GM19372 (cell line): ENCODE measurements around the gene ESR1.
"Not testable (repeated sequence)": the region's sequence is repeated elsewhere in the genome, so short reads cannot be mapped to it uniquely, and the experiment has no call there.

Experiments
- ATAC-seq: cut with Tn5 transposase; IDR thresholded peaks from one replicate; pipeline ENCODE4 v1.9.1; 2021; ENCODE audit warnings: mild to moderate bottlenecking, low read depth, moderate library complexity; ENCODE audit not compliant: unreplicated experiment

Gene ESR1

DNA sequence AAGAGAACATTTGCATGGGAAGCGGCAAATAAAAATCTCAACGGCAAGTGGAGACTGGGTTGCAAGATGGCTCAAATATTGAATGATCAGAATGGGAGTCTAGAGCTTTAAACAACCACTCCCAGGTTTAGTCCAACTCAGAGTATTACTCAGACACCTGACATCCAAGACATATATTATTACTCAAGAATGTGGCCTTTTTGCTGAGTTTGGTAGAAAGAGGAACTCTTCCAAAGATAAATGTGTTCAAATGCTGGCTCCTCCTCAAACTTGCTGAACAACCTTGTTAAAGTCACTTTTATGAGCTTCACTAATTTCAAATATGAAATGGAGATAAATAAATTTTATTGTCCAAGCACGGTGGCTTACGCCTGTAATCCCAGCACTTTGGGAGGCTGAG lies 77.8 kb downstream of the ESR1 start:
- no peak for ATAC-seq

- ATAC-seq, result no peak
Measured at GRCh38 chr6:151891524-151891923, 84.0 kb downstream of the ESR1 start.

DNA sequence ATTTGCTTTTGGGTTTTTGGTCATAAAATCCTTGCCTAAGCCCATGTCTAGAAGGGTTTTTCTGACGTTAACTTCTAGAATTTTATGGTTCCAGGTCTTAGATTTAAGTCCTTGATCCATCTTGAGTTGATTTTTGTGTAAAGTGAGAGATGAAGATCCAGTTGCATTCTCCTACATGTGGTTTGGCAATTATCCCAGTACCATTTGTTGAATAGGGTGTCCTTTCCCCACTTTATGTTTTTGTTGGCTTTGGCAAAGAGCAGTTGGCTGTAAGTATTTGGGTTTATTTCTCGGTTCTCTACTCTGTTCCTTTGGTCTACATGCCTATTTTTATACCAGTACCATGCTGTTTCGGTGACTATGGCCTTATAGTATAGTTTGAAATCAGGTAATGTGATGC lies 86.9 kb downstream of the ESR1 start:
- ATAC-seq, result not testable (repeated sequence)

- not testable (repeated sequence) for ATAC-seq
Measured at GRCh38 chr6:151899221-151899620, 91.7 kb downstream of the ESR1 start.

- not testable (repeated sequence) for ATAC-seq
Measured at GRCh38 chr6:151899796-151900195, 92.3 kb downstream of the ESR1 start.

GRCh38 chr6:151900256-151900655 lies 92.8 kb downstream of the ESR1 start:
- ATAC-seq, result no peak

DNA sequence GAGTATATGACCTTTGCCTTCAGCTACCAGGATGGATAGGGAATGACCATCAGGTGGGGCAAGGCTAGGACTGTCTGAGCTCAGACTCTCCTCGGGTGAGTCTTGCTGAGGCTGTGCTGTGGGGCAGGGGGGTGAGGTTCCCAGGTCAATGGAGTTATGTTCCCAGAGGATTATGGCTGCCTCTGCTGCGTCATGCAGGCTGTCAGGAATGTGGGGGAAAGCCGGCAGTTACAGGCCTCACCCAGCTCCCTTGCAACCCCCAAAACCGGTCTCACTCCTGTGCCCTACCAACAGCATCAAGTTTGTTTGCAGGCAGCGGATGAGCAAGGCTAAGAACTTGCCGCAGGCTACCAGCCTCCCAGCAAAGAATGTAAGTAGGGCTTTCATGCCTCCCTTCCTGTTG lies 93.5 kb downstream of the ESR1 start:
- no peak for ATAC-seq

GRCh38 chr6:151904631-151905030 lies 97.1 kb downstream of the ESR1 start:
- no peak for ATAC-seq

DNA sequence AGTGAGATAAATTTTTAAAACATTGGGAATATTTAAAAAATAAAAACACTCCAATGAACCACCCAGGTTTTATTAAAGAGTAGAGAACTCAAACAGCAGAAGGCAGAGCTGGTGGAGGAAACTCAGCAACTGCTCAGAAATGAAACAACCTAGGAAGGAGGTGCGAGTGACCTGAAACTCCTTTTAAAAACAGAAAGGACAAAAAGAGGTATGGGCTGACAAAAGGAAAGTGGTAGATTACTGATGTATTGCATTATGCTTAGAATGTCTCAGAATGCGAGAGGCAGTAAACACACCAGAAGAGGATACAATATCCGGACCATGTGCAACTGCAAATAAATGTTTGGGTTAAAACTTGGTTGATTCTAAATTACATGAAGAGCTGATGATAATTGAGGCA lies 97.6 kb downstream of the ESR1 start:
- no peak for ATAC-seq

DNA sequence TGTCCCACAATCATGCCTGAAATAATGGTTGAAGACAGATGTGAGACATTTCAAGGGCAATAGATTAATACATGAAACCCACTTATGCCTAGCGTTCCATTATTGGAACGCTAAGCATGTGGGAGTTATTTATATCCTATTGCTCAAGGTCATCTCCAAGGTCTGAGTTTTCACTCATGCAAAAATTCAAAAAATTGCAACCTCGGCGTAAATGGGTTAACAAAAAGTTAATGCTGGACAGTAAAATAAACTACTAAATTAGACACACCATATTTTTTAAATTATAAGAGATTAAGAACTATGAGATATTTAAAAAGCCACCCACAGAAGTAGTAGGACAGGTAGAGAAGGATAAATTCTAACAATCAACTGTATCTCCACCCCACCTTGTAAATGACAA lies 98.4 kb downstream of the ESR1 start:
- ATAC-seq, result no peak

DNA sequence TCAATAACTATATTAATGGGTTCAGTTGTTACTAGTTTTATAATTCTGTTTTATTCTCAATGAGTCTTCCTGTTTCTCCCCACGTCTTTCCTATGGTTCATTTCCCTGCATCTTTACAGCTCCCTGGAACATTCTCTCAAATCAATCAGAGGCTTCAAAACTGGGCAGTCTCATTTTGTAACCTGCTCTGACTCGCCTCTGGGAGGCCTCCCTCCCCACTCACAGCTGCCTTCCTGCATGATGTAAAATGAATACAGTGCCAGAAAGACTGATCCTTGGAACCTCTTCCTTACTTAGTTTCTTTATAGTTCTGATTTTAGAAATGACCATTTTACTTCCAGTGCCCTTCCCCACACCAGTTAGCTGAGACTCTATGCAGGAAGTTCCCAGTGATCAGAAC lies 103.9 kb downstream of the ESR1 start:
- ATAC-seq, result no peak

DNA sequence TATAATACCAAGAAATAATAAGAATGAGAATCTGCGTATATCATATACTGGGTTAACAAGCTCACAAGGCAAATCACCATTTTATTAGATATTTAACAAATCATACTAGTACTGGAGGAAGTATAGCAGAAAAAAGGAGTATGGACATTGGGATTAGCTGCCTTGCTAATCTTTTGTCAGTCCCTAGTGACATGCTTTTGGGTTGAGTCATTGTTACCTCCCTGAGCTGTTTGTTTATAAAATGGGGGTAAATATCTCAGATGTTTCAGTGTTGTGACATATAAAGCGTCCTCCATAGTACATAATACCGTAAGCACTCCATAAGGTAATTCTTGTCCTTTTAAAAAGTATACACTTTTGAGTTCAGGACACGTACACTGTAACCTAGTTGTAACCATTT lies 107.0 kb downstream of the ESR1 start:
- ATAC-seq, result no peak

- no peak for ATAC-seq
Measured at GRCh38 chr6:151916075-151916474, 108.6 kb downstream of the ESR1 start.

GRCh38 chr6:151916680-151917164 lies 109.2 kb downstream of the ESR1 start:
- ATAC-seq, result no peak

DNA sequence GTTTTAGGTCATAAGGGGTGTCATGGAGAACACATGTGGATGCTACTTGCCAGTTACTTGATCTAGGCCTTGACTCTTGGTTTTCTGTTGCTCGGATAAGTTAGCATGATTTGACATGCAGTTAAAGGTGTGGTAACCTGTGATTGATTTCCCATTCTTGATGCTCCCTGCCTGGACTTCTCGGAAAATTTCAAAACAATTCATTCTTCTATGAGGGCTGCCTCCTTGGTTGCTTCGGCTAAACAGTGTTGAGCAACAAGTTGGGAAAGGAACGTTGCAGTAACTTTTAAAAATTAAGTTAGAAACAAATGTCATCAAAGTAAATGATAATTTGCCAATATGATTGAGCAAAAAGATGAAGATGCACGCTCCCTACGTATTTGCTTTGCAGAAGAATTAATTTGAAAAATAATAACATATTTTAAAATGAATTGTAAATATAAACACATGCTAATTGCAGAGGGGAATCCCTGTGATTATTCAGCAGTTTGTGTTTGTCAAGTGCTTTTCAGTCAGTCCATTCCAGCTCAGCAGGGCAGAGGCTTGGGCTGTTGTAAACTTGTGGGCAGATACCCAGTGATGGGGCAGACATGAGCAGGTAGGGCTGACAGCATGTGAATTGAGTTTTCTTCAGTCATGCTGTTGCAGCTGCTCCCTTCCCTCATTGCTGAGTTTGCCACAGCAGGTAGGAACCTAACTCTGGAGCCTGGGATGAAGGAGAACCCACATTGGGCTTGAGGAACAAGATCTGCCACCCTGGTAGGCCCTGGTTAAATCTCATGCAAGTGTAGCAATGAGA lies 110.2 kb downstream of the ESR1 start:
- no peak for ATAC-seq

GRCh38 chr6:151940307-151940706 lies 132.8 kb downstream of the ESR1 start:
- ATAC-seq, result no peak

- no peak for ATAC-seq
Measured at GRCh38 chr6:151948002-151948743, 140.7 kb downstream of the ESR1 start.

DNA sequence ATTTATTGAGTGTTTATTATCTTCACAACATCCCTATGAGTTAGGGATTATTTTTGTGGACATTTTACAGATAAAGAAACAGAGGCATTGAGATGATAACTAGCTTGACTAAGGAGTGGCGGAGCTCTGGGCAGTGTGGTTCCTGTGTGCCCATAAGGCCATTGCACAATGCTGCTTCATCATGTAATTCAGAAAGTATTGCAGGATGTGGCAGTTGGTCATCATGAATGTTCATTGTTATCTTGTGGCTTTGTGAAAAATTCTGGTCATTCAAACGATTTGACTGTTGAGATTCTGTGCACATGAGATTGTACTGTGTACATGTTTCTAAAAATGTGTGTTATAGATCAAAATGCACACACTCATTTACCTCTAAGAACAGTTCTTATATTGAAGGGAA lies 150.8 kb downstream of the ESR1 start:
- no peak for ATAC-seq

GRCh38 chr6:151959086-151959485 lies 151.6 kb downstream of the ESR1 start:
- ATAC-seq, result no peak

DNA sequence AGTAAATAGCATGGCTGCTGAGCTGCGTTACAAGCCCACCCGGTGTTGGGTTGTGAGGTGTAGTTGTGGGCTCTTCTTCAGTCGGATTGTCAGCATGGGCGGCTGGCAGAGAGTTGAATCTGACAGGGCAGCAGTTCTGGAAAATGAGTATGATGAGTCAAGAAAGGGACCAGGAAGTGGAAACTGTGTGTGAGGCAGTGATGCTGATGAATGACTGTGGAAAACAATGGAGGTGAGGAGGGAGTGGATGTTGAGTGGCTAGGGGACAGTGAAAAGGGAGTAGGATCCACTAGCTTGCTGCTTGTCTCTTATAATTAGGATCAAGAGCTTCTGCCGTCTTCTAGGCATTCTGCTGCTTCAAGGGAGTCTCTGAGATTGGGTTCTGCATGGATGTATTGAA lies 154.3 kb downstream of the ESR1 start:
- no peak for ATAC-seq

DNA sequence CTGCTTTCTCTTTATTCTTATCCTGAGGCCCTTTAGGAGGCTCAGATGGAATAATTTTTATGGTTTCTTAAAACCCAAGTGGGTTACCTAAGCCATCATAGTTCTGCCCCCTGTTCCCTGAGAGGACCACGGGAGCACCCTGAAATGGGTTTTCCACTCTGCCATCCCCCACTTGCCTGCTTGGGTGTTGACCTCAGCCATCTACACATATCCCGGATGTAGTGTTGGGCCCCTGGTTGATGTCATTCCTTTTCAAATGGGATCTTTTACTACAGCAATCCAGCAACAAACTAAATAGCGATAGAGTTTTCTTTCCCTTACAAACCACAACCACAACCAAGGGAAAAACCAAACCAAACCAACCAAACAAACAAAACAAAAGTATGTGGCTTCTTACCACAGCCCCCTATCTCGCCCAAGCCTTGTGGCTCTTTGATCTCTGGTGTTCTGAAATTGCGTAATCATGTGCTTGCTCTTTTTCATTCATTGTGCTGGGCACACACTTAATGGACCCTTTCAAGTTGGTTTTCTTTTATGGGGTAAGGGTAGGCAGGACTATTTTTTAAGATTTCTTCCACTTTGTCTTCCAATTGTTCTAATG lies 154.9 kb downstream of the ESR1 start:
- no peak for ATAC-seq
